ENCODE data around the gene NACC1.

DNA sequence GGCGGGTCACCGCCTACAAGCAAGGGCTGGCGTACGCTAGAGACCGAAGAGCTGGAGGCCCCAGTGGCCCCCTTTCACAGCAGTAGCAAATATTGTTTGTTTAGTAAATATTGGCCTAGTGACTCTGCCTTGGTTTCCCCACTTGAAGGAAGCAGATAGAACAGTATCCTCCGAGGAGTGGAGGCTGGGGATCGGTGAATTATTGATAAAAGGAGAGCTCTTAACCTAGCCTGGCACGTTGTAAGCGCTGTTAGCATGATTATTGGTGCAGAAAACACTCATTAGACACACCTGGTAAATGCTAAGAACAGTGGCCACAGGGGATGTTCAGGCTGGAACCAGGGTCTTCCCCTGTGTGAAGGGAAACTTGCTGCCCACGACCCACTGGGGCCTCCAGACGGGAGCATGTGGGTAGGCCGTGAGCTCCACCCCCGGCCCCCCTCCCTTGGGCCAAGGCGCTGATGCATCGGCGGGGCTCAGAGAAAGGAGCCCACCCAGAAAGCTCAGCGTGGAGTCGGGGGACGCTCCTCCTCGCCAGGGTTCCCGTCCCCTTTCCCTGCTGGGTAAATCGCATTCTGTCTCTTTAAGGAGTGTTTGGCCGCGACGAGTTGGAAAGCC lies 34.4 kb downstream of the NACC1 start:
- TF ChIP-seq, protein P1, sequence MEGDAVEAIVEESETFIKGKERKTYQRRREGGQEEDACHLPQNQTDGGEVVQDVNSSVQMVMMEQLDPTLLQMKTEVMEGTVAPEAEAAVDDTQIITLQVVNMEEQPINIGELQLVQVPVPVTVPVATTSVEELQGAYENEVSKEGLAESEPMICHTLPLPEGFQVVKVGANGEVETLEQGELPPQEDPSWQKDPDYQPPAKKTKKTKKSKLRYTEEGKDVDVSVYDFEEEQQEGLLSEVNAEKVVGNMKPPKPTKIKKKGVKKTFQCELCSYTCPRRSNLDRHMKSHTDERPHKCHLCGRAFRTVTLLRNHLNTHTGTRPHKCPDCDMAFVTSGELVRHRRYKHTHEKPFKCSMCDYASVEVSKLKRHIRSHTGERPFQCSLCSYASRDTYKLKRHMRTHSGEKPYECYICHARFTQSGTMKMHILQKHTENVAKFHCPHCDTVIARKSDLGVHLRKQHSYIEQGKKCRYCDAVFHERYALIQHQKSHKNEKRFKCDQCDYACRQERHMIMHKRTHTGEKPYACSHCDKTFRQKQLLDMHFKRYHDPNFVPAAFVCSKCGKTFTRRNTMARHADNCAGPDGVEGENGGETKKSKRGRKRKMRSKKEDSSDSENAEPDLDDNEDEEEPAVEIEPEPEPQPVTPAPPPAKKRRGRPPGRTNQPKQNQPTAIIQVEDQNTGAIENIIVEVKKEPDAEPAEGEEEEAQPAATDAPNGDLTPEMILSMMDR (IDR thresholded peaks at IDR 0.05; ENCODE audit: low read depth, low read length, poor library complexity, severe bottlenecking), result peak; percentile 9
- TF ChIP-seq EZH2phosphoT487 (IDR thresholded peaks at IDR 0.05; ENCODE audit: borderline replicate concordance, low read length), result no peak
